HG03060 (cell line): ENCODE data around the gene TESMIN.

Source experiments
- ATAC-seq: cut with Tn5 transposase; IDR thresholded peaks from one replicate; pipeline ENCODE4 v1.9.1; 2021; ENCODE audit warnings: low read depth, moderate number of reproducible peaks; ENCODE audit not compliant: unreplicated experiment

TESMIN gene

GRCh38 chr11:68714060-68714856 is 37.1 kb downstream of the TESMIN start:
- no peak for ATAC-seq

- ATAC-seq, result no peak
Measured at GRCh38 chr11:68711114-68711513, 40.2 kb downstream of the TESMIN start.

- no peak for ATAC-seq
Measured at GRCh38 chr11:68710409-68710808, 40.9 kb downstream of the TESMIN start.

GRCh38 chr11:68709062-68709461 is 42.3 kb downstream of the TESMIN start:
- ATAC-seq, result no peak

GRCh38 chr11:68707527-68707926 is 43.8 kb downstream of the TESMIN start:
- no peak for ATAC-seq

- ATAC-seq, result no peak
Measured at GRCh38 chr11:68704887-68705286, 46.4 kb downstream of the TESMIN start.

DNA sequence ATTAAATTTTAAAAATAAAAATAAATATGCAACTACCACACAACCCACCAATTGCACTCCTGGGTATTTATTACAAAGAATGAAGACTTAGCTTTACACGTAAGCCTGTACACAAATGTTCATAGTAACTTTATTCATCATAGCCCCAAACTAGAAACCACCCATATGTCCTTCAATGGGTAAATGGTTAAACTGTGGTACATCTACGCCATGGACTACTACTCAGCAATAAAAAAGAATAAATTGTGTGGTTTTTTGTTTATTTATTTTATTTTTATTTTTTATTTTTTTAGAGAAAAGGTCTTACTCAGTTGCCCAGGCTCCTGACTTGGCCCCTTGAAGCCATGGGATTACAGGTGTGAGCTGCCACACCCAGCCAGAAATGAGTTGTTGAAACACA is 52.3 kb downstream of the TESMIN start:
- no peak for ATAC-seq

GRCh38 chr11:68695531-68695930 is 55.8 kb downstream of the TESMIN start:
- ATAC-seq, result no peak

- ATAC-seq, result no peak
Measured at GRCh38 chr11:68694431-68695297, 56.7 kb downstream of the TESMIN start.

DNA sequence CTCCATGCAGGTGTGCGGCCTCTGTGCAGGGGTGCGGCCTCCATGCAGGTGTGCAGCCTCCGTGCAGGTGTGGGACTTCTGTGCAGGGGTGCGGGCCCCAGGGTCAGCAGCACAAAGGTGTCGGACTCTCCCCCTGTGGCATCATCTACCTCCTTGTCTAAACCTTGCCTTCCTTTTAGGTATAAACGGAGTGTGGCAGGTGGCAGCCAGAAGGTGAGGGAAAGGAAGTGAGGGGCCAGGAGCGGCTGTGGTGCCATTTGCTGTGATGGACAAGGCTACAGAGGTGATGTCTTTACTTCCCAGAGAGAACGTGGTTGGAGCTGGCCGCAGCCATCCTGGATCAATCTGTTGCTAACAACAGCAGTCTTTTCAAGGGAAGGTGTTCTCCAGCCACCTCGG is 57.8 kb downstream of the TESMIN start:
- ATAC-seq, result no peak

DNA sequence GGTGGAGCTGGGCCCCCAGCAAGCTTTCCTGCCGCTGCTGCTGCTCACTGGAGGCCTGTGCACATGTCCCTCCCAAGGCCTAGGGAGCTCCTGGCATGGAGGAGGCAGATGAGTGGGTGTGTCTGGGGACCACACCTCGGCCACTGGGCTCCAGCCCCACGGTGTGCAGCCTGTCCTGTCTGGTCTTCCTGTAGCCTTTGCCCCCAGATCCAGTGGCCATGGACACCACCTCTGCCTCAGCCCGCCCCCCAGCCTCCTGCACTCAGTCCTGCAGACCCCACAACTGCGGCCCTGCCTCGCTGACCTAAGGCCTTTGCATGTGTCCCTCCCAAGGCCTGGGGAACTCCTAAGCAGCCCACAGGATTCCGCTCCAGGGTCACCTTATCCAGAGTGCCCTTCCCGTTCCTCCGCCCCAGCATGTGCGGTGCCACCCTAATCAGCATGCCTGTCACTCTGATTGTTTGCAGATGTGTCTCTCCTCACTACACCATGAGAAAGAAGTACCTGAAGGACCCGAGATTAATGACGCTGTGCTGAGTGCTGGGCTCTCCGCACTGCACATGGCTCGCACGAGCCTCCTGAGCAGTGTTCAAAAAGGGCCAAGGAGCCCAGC is 58.3 kb downstream of the TESMIN start:
- ATAC-seq, result no peak

- no peak for ATAC-seq
Measured at GRCh38 chr11:68692115-68692514, 59.2 kb downstream of the TESMIN start.

- no peak for ATAC-seq
Measured at GRCh38 chr11:68691402-68691784, 59.9 kb downstream of the TESMIN start.

DNA sequence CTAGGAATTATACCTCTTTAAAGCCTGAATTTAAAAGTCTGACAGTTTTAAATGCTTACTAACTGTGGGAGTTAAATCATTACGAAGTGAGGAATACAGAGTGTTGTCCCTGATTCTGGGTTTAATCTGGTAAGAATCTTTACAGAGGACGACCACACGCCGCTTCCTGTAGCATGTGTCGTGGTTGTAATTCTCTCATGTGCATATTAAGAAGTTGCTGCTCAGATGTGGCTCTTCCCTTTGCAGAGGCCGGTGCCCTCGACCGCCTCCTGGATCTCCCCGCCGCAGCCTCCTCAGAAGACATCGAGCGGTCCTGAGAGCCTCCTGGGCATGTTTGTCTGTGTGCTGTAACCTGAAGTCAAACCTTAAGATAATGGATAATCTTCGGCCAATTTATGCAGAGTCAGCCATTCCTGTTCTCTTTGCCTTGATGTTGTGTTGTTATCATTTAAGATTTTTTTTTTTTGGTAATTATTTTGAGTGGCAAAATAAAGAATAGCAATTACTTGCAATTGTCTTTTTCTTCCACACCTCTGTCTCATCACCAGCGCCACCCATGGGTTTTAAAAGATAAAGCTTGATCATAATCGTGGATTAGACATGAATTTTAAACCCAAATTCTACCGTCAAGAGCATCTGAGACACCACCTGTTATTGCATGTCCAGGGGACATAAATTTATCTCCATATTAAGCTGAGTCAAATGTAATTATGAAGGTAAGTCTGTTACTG is 60.5 kb downstream of the TESMIN start:
- ATAC-seq, result no peak

DNA sequence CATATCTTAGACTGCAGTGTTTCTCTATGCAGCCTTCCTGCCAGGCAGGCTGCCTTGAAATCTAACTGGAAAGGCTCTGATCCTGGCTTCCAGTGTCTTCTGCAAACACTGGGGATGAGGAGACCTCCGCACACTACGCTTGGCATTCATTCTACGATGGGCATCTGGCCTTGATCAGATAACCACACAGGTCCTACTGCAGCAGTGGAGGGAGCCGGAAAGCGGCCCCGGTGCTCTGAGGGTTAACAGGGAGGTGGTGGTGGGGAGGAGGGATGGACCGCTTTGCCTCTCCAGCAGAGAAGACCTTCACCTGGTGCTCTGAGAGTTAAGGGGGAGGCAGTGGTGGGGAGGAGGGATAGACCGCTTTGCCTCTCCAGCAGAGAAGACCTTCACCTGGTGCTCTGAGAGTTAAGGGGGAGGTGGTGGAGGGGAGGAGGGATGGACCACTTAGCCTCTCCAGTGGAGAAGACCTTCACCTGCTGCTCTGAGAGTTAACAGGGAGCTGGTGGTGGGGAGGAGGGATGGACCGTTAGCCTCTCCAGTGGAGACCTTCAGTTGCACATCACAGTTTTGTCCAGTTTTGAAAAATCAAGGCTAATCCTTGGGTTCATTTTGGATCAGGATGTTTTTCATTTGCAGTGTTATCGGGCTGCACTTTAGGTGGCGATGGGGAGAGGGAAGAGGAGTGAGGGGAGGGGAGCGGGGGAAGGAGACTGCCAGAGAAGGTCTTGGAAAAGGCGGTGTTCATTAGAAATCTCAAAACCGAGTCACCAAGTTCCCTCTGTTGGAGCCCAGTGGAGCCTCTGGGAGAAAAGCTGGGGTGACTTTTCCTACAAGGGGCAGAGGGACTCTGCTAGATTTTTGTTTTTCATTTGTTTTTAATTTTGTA is 61.3 kb downstream of the TESMIN start:
- ATAC-seq, result no peak

- no peak for ATAC-seq
Measured at GRCh38 chr11:68688881-68689280, 62.4 kb downstream of the TESMIN start.

- no peak for ATAC-seq
Measured at GRCh38 chr11:68687986-68688385, 63.3 kb downstream of the TESMIN start.

DNA sequence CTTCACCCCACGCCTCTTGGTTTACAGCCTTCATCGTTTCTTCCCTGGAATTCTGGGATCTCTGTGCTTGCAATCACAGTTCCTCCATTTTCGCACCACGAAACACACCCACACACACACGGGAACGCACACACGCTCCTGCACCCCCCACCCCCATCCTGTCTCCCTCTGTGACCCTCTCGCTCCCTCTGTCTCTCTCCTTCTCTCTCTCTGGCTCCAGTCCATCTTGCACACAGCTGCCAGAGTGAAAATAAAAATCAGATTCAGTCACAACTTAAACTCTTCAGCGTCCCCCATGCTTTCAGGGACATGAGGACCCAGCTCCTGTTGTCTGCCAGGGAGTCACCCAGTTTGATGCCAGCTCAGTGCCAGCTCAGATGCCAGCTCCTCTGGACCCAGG is 64.0 kb downstream of the TESMIN start:
- ATAC-seq, result no peak

DNA sequence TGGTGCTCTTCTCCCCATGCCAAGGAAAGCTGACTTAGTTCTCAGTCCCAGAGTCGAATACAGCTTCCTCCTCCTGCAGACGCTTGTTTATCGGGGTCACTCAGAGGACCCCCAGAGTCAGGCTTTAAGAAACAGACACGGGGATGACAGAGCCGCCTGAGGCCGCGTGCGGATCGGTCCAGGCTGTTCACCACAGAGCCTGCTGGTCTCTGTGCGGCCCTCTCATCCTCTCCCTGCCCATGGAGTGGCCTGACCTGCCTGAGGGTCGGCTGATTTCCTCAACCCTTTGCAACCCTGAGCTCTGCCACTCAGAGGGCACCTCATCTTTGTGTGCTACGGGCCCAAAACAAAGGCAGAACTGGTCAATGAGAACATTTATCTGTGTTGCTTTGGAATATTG is 64.8 kb downstream of the TESMIN start:
- no peak for ATAC-seq
